K562 (cell line): ENCODE results near the gene MTOR. TPM values are rescaled to one million over a fixed set of nuclear protein-coding genes. Genes with fewer than 3 reads are reported as not detected.

Experiments
- ATAC-seq: fragments of 200-7000 bp; cut with Tn5 transposase; 3 replicates; pipeline ENCODE4 v1.9.1; 2020; ENCODE audit warnings: moderate library complexity
- BruUV-seq: library from RNA; stranded (reverse); fragments of 400-500 nt; replicated peaks from 2 replicates; lab custom pipeline; 2021; lab: Mats Ljungman, UMichigan
- CTCF ChIA-PET: fragments of 300-600 bp; formaldehyde crosslinking; extraction: SDS; loops from one replicate; lab custom pipeline; 2021; ENCODE audit warnings: low intra/inter-chr PET ratio; lab: Yijun Ruan, JAX
- POLR2A ChIA-PET: fragments of 300-600, 350-650 bp; sonication (Branson Sonifier 250); formaldehyde crosslinking; extraction: SDS; loops from one replicate; lab custom pipeline; 2021; ENCODE audit warnings: antibody characterized with exemption, inconsistent platforms; lab: Yijun Ruan, JAX
- DNase-seq, 4 experiments: peaks; one replicate each; pipeline versions ENCODE4 v3.0.0 to v3.0.0-alpha.2; 2011 to 2018; ENCODE audit warnings: low spot score in 3 of 4, mixed read lengths in 3 of 4; ENCODE audit errors: extremely low read depth in 1 of 4
- FAIRE-seq: peaks from 2 replicates; lab custom pipeline; 2011; peaks lifted over from hg19 to GRCh38; lab: Jason Lieb, UNC
- H2AFZ ChIP-seq: 2 replicates; pipeline ENCODE4 v1.6.0; 2011; ENCODE audit warnings: low read depth, low read length, control low read depth, inconsistent platforms
- H3K27ac ChIP-seq: fragments of 200-600 bp; 3 replicates; pipeline ENCODE4 v1.8.0; 2011; ENCODE audit warnings: low read depth, mild to moderate bottlenecking, control low read depth, inconsistent platforms, low read length, moderate library complexity, mixed read lengths; ENCODE audit errors: extremely low read depth
- H3K27me3 ChIP-seq, 2 experiments: fragments of 300-600 bp in 1 of 2; 2 replicates in 1 of 2; 3 replicates in 1 of 2; pipeline versions ENCODE4 v1.6.0 to v1.8.0; 2011; ENCODE audit warnings: inconsistent platforms in 2 of 2, low read length in 2 of 2, mild to moderate bottlenecking in 1 of 2, mixed read lengths in 1 of 2, moderate library complexity in 1 of 2; ENCODE audit not compliant: control insufficient read depth in 2 of 2, insufficient read depth in 2 of 2
- H3K36me3 ChIP-seq: fragments of 300-600 bp; 3 replicates; pipeline ENCODE4 v1.8.0; 2011; ENCODE audit warnings: mild to moderate bottlenecking, low read length, inconsistent platforms; ENCODE audit not compliant: control insufficient read depth, insufficient read depth
- H3K4me1 ChIP-seq, 2 experiments: fragments of 200-600 bp in 1 of 2; replicated peaks in 1 of 2; 2 replicates in 1 of 2; 3 replicates in 1 of 2; pipeline versions ENCODE4 v1.5.1 to v1.8.0; 2011; ENCODE audit warnings: inconsistent platforms in 2 of 2, low read length in 2 of 2, mild to moderate bottlenecking in 1 of 2, mixed read lengths in 1 of 2, moderate library complexity in 1 of 2; ENCODE audit not compliant: control insufficient read depth in 2 of 2, insufficient read depth in 2 of 2
- H3K4me2 ChIP-seq: 2 replicates; pipeline ENCODE4 v1.6.1; 2011; ENCODE audit warnings: low read length, control low read depth, inconsistent platforms, mixed read lengths; ENCODE audit not compliant: insufficient read depth
- H3K4me3 ChIP-seq: fragments of 200-600 bp; sonication (generic), shearing (Covaris generic); 2 replicates; pipeline ENCODE4 v1.5.1; 2016; ENCODE audit warnings: control low read depth, inconsistent platforms
- H3K79me2 ChIP-seq: fragments of 200-600 bp; 3 replicates; pipeline ENCODE4 v1.8.0; 2011; ENCODE audit warnings: low read length, inconsistent platforms; ENCODE audit not compliant: control insufficient read depth, insufficient read depth
- H3K9ac ChIP-seq, 2 experiments: 2 replicates each; pipeline versions ENCODE4 v1.6.0 to v1.6.1; 2011; ENCODE audit warnings: low read depth in 2 of 2, low read length in 2 of 2, control low read depth in 1 of 2, inconsistent platforms in 1 of 2, mild to moderate bottlenecking in 1 of 2, mixed read lengths in 1 of 2; ENCODE audit not compliant: insufficient read depth in 1 of 2
- H3K9me1 ChIP-seq: one replicate; pipeline ENCODE4 v1.6.0; 2011; ENCODE audit warnings: inconsistent platforms, mild to moderate bottlenecking, low read length, moderate library complexity; ENCODE audit not compliant: control insufficient read depth, insufficient read depth
- H3K9me3 ChIP-seq: replicated peaks from 2 replicates; pipeline ENCODE4 v1.5.1; 2011; ENCODE audit warnings: low read depth, low read length, inconsistent platforms; ENCODE audit not compliant: control insufficient read depth, insufficient read depth
- H4K20me1 ChIP-seq: replicated peaks from 2 replicates; pipeline ENCODE4 v1.6.1; 2011; ENCODE audit warnings: low read length, inconsistent platforms, mixed read lengths; ENCODE audit not compliant: control insufficient read depth, insufficient read depth
- FUS ChIP-seq: fragments of 200-400 bp; formaldehyde crosslinking; optimal IDR thresholded peaks from 2 replicates; pipeline ENCODE3; 2017; ENCODE audit warnings: low read depth, low read length
- MCM5 ChIP-seq: fragments of 450-650 bp; IDR thresholded peaks from 2 replicates; pipeline ENCODE4 v1.6.1; 2016; ENCODE audit warnings: low read depth
- RUNX1 ChIP-seq: sonication (generic); IDR thresholded peaks from 2 replicates; pipeline ENCODE4 v1.6.1; 2016; ENCODE audit warnings: antibody characterized with exemption, low read depth
- TOE1 ChIP-seq, 2 experiments: fragments of 450-650 bp in 1 of 2; sonication (generic) in 1 of 2; formaldehyde crosslinking in 1 of 2; IDR thresholded peaks; 2 replicates each; pipeline versions ENCODE4 v1.7.1 to v1.8.0; 2016 to 2022; ENCODE audit warnings: borderline replicate concordance in 2 of 2, mild to moderate bottlenecking in 2 of 2, antibody characterized with exemption in 1 of 2, inconsistent platforms in 1 of 2, low read depth in 1 of 2, missing genetic modification reagents in 1 of 2, moderate library complexity in 1 of 2
- WGBS: fragments of 100-300 bp; shearing (Covaris generic); methylation state at CpG from one replicate; pipeline ENCODE4 v1.1.6; 2016; ENCODE audit warnings: low coverage, mixed read lengths; ENCODE audit not compliant: insufficient coverage; ENCODE audit errors: missing lambda C conversion rate; 5-methylcytosine and 5-hydroxymethylcytosine counted together
- in situ Hi-C: fragments of 300-500 bp; cut with MboI; formaldehyde crosslinking; loops from 4 replicates; pipeline ENCODE4 v1.15.0; 2018; ENCODE audit warnings: inconsistent platforms, mixed read lengths
- intact Hi-C: fragments of 100-400 bp; cut with micrococcal nuclease; formaldehyde crosslinking; loops from 2 replicates; pipeline ENCODE4 v1.14.2; 2022
- polyA plus RNA-seq, 8 experiments: library from polyadenylated mRNA; depleted of rRNA in 4 of 8; stranded (reverse) in 5 of 8; unstranded in 3 of 8; fragments of >200 nt; fragmentation: Nextera tagmentation in 2 of 8; fragmentation: Illumina TruSeq in 1 of 8; extraction: Ambion mirVana in 2 of 8; extraction: Trizol in 1 of 8; gene quantifications; 2 replicates each; pipeline versions ENCODE4 v1.2.1 to v1.2.3, GENCODE V29; 2011 to 2014; ENCODE audit warnings: inconsistent platforms in 1 of 8, missing spikeins in 1 of 8
- total RNA-seq, 7 experiments: library from RNA; depleted of rRNA in 6 of 7; stranded (reverse); fragments of >200 nt in 6 of 7; fragmentation: Illumina TruSeq in 2 of 7; extraction: Trizol in 2 of 7; gene quantifications; 2 replicates each; pipeline versions ENCODE4 v1.2.1 to v1.2.3, GENCODE V29; 2011 to 2021; ENCODE audit warnings: low replicate concordance in 1 of 7
- TF ChIP-seq, protein P1 (sequence below): fragments of 450-650 bp; formaldehyde crosslinking; conservative IDR thresholded peaks from 2 replicates; pipeline ENCODE4 v1.4.0; 2022; ENCODE audit warnings: mild to moderate bottlenecking, missing genetic modification characterization

MTOR gene
- total and polyA plus RNA-seq, 9 of the 15 experiments (the other 6 are each of a cell fraction or from before 2014, with no cell fraction given), result 11.4 to 71.4 (median 52.2) TPM

DNA sequence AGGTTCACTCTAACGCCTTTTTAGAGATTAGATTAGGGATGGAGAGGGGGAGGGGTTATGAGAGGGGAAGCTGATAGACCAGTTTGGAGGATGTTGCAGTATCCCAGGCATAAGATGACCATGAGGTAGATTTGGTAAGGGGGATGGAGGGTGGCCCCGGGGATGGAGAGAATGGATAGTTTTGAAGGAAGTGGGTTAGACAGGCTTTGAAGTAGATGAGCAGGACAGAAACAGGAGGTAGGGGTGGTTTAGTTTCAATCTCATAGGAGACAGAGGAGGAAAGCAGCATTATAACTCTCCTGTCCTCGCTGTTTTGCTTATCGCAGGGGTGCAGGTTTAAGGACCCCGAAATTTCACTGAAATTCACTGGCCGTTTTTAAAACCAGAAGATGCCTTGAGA lies 22.4 kb upstream of the MTOR start:
- Histone ChIP-seq H3K79me2 (peaks cover 29% of the 10 kb centered on the region), H3K27me3 (no peaks in the 10 kb centered on the region), H3K9ac (no peak overlapping the region), H3K36me3 (peaks cover 83% of the 10 kb centered on the region), H3K9me3 (no peaks in the 10 kb centered on the region), H3K9me1 (no peaks in the 10 kb centered on the region), H3K4me2 (no peak overlapping the region), H2AFZ (no peak overlapping the region), H3K4me3 (no peak overlapping the region), H3K27ac (no peak overlapping the region), H3K4me1 (peaks cover 0 to 7% of the 10 kb centered on the region in 2 experiments; a peak in 2 of 5 replicates), H4K20me1 (peaks cover 11% of the 10 kb centered on the region; the same call in 1 of the 2 replicates)
- POLR2A ChIA-PET, result no interaction called here
- BruUV-seq, result no TSS peak
- CTCF ChIA-PET, result no interaction called here
- FAIRE-seq (no peak), ATAC-seq (no peak), DNase-seq (no peak)
- WGBS, result 69% methylated on average over 6 of the region's 6 CpGs
- intact Hi-C loops, result no loop called here
- TF ChIP-seq MCM5 (no peak), RUNX1 (no peak), TOE1 (IDR thresholded peaks at IDR 0.05; ENCODE audit: borderline replicate concordance) (no peak), TOE1 (CRISPR knock-in tag; IDR thresholded peaks at IDR 0.05; ENCODE audit: borderline replicate concordance, low read depth) (no peak), FUS (no peak)
- TF ChIP-seq, protein P1, sequence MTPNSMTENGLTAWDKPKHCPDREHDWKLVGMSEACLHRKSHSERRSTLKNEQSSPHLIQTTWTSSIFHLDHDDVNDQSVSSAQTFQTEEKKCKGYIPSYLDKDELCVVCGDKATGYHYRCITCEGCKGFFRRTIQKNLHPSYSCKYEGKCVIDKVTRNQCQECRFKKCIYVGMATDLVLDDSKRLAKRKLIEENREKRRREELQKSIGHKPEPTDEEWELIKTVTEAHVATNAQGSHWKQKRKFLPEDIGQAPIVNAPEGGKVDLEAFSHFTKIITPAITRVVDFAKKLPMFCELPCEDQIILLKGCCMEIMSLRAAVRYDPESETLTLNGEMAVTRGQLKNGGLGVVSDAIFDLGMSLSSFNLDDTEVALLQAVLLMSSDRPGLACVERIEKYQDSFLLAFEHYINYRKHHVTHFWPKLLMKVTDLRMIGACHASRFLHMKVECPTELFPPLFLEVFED, result 0 out of 2 replicates have a peak, but pooled peaks have one; percentile 45
- in situ Hi-C loops, result no loop called here
